ENCODE measurements around the gene RNF123. TPM values are rescaled to one million over a fixed set of nuclear protein-coding genes. Genes with fewer than 3 reads are reported as not detected.
A peak's percentile ranks its signal among the peaks of the same experiment; 100 is the strongest.

The RNF123 gene
- total RNA-seq, 6 experiments from 2014 or later = 35.3 to 44.2 (median 39.8) TPM

GRCh38 chr3:49673715-49674496 lies 15.5 kb upstream of the RNF123 start, which contains the start of gene APEH:
APEH (plus strand) TSS chr3:49674351; CDS start chr3:49674402, 51 bp downstream.
- peak; percentile 98 for DNase-seq
- TF ChIP-seq CTCF (IDR thresholded peaks at IDR 0.05) = no peak
- peaks cover 11% of the 10 kb centered on the region for H3K36me3 Mint-ChIP-seq (ENCODE audit: low read depth)
- H3K27ac Mint-ChIP-seq = peak within 1 kb of the TSS; percentile 99
- H3K27me3 Mint-ChIP-seq (ENCODE audit: insufficient read depth) = no peaks in the 10 kb centered on the region; the same call in 1 of the 2 replicates
- H3K4me1 Mint-ChIP-seq (ENCODE audit: low read depth) = peaks cover 25% of the 10 kb centered on the region
- H3K9me3 Mint-ChIP-seq = no peaks in the 10 kb centered on the region
- peak within 1 kb of the TSS; percentile 91 for H3K4me3 Mint-ChIP-seq

- Mint-ChIP-seq H3K27ac (peak overlapping the region; percentile 99), H3K36me3 (ENCODE audit: low read depth) (peaks cover 11% of the 10 kb centered on the region), H3K9me3 (no peaks in the 10 kb centered on the region)
Observed at GRCh38 chr3:49674497-49674983, 14.8 kb upstream of the RNF123 start.

GRCh38 chr3:49675912-49676311 lies 13.4 kb upstream of the RNF123 start:
- no peaks in the 10 kb centered on the region for H3K9me3 Mint-ChIP-seq
- no peak overlapping the region for H3K4me3 Mint-ChIP-seq
- no peak overlapping the region for H3K27ac Mint-ChIP-seq
- peaks cover 11% of the 10 kb centered on the region for H3K36me3 Mint-ChIP-seq (ENCODE audit: low read depth)
- TF ChIP-seq CTCF (IDR thresholded peaks at IDR 0.05) = no peak
- H3K27me3 Mint-ChIP-seq (ENCODE audit: insufficient read depth) = peaks cover 2% of the 10 kb centered on the region; the same call in 1 of the 2 replicates
- peaks cover 22% of the 10 kb centered on the region for H3K4me1 Mint-ChIP-seq (ENCODE audit: low read depth)
- DNase-seq = no peak

More at GRCh38 chr3:49674497-49674983, 14.8 kb upstream of the RNF123 start:
- Mint-ChIP-seq H3K4me1 (ENCODE audit: low read depth) (peaks cover 22% of the 10 kb centered on the region), H3K27me3 (ENCODE audit: insufficient read depth) (no peaks in the 10 kb centered on the region; the same call in 1 of the 2 replicates), H3K4me3 (peak overlapping the region; percentile 91)
- peak; percentile 18; the same call in 1 of the 2 replicates for TF ChIP-seq CTCF (IDR thresholded peaks at IDR 0.05)
- no peak for DNase-seq

DNA sequence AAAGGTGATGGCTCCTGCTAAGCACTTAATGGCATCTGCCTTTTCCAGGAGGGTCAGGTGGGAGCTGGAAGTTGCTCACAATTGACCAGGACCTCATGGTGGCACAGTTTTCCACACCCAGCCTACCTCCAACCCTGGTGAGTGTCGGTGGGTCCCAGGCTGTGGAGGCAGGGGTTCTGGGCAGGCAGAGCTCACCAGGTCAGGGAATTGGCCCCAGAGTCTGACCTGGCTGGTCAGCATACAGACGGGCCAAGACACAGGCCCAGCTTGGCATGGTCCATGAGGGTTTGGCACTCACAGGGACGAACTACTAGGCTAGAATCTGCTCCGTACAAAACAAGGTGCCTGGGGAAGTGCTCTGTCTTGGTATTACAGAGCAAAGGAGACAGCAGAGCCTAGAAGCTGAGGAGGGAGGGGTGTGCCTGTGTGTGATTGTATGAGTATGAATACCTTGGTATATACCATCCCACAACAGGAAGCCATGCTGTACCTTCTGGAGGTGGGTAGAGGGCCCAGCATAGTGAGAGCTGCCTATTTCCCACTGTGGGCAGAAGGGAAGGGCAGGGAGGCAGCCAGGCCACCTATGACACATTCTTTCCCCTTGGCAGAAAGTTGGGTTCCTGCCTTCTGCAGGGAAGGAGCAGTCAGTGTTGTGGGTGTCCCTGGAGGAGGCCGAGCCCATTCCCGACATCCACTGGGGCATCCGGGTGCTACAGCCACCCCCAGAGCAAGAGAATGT lies 8.7 kb upstream of the RNF123 start:
- Mint-ChIP-seq H3K9me3 (no peaks in the 10 kb centered on the region), H3K36me3 (ENCODE audit: low read depth) (peaks cover 16% of the 10 kb centered on the region), H3K4me3 (no peak overlapping the region), H3K4me1 (ENCODE audit: low read depth) (no peaks in the 10 kb centered on the region; the same call in 1 of the 2 replicates), H3K27me3 (ENCODE audit: insufficient read depth) (peaks cover 2% of the 10 kb centered on the region; the same call in 1 of the 2 replicates), H3K27ac (no peak overlapping the region)
- TF ChIP-seq CTCF (IDR thresholded peaks at IDR 0.05) = no peak
- no peak for DNase-seq

- Mint-ChIP-seq H3K4me3 (no peak overlapping the region), H3K4me1 (ENCODE audit: low read depth) (no peaks in the 10 kb centered on the region), H3K27me3 (ENCODE audit: insufficient read depth) (peaks cover 2% of the 10 kb centered on the region; the same call in 1 of the 2 replicates), H3K27ac (no peak overlapping the region), H3K9me3 (no peaks in the 10 kb centered on the region), H3K36me3 (ENCODE audit: low read depth) (peaks cover 16% of the 10 kb centered on the region)
- DNase-seq = no peak
- TF ChIP-seq CTCF (IDR thresholded peaks at IDR 0.05) = no peak
Observed at GRCh38 chr3:49681232-49681522, 8.2 kb upstream of the RNF123 start.
